ENCODE measurements around the gene RSPH1. TPM values are rescaled to one million over a fixed set of nuclear protein-coding genes. Genes with fewer than 3 reads are reported as not detected.

The RSPH1 gene
- total RNA-seq, 2 donors from 2014 or later, result 6.9 to 7.5 TPM

GRCh38 chr21:42539342-42539741 lies 43.3 kb upstream of the RSPH1 start:
- Histone ChIP-seq H3K27me3 (no peaks in the 10 kb centered on the region), H3K4me1 (peaks cover 6% of the 10 kb centered on the region), H3K9ac (ENCODE audit: low read depth in 2 of 2, low read length in 2 of 2) (no peak overlapping the region), H3K36me3 (peaks cover 6% of the 10 kb centered on the region), H3K9me3 (no peaks in the 10 kb centered on the region), H3K27ac (no peak overlapping the region), H3K4me3 (no peak overlapping the region)
- TF ChIP-seq CTCF (IDR thresholded peaks at IDR 0.05), result no peak
- peak; percentile 48 for DNase-seq
- intact Hi-C loops (cut with DNase I), result no loop called here

- Histone ChIP-seq H3K9me3 (no peaks in the 10 kb centered on the region), H3K4me3 (no peak overlapping the region), H3K27ac (peak overlapping the region; percentile 9), H3K4me1 (peaks cover 9% of the 10 kb centered on the region), H3K9ac (ENCODE audit: low read depth in 2 of 2, low read length in 2 of 2) (no peak overlapping the region), H3K36me3 (peaks cover 6% of the 10 kb centered on the region), H3K27me3 (no peaks in the 10 kb centered on the region)
- no peak for DNase-seq
- no peak for TF ChIP-seq CTCF (IDR thresholded peaks at IDR 0.05)
- intact Hi-C loops (cut with DNase I), result no loop called here
Measured at GRCh38 chr21:42538479-42539275, 42.7 kb upstream of the RSPH1 start.

- Histone ChIP-seq H3K27ac (no peak overlapping the region), H3K9me3 (no peaks in the 10 kb centered on the region), H3K36me3 (peaks cover 6% of the 10 kb centered on the region), H3K4me3 (no peak overlapping the region), H3K9ac (ENCODE audit: low read depth in 2 of 2, low read length in 2 of 2) (no peak overlapping the region), H3K27me3 (no peaks in the 10 kb centered on the region), H3K4me1 (peaks cover 9% of the 10 kb centered on the region)
- DNase-seq, result no peak
- no peak for TF ChIP-seq CTCF (IDR thresholded peaks at IDR 0.05)
- intact Hi-C loops (cut with DNase I), result no loop called here
Measured at GRCh38 chr21:42537106-42537742, 41.2 kb upstream of the RSPH1 start.

- Histone ChIP-seq H3K9me3 (no peaks in the 10 kb centered on the region), H3K36me3 (peaks cover 6% of the 10 kb centered on the region), H3K9ac (ENCODE audit: low read depth in 2 of 2, low read length in 2 of 2) (no peak overlapping the region), H3K27me3 (no peaks in the 10 kb centered on the region), H3K27ac (no peak overlapping the region), H3K4me1 (peaks cover 9% of the 10 kb centered on the region), H3K4me3 (no peak overlapping the region)
- no peak for TF ChIP-seq CTCF (IDR thresholded peaks at IDR 0.05)
- no peak for DNase-seq
- intact Hi-C loops (cut with DNase I), result no loop called here
Measured at GRCh38 chr21:42536601-42537000, 40.6 kb upstream of the RSPH1 start.

GRCh38 chr21:42535602-42536171 lies 39.7 kb upstream of the RSPH1 start:
- Histone ChIP-seq H3K4me1 (peaks cover 9% of the 10 kb centered on the region), H3K36me3 (peaks cover 6% of the 10 kb centered on the region), H3K27ac (peak overlapping the region; percentile 35), H3K4me3 (no peak overlapping the region), H3K9ac (ENCODE audit: low read depth in 2 of 2, low read length in 2 of 2) (peak overlapping the region in 1 of 2 donors; percentile 4), H3K27me3 (no peaks in the 10 kb centered on the region), H3K9me3 (no peaks in the 10 kb centered on the region)
- intact Hi-C loops (cut with DNase I), result no loop called here
- DNase-seq, result peak; percentile 55
- no peak for TF ChIP-seq CTCF (IDR thresholded peaks at IDR 0.05)

All from colonic mucosa (tissue), 4 donors.